ENCODE measurements around the gene STAB2.

DNA sequence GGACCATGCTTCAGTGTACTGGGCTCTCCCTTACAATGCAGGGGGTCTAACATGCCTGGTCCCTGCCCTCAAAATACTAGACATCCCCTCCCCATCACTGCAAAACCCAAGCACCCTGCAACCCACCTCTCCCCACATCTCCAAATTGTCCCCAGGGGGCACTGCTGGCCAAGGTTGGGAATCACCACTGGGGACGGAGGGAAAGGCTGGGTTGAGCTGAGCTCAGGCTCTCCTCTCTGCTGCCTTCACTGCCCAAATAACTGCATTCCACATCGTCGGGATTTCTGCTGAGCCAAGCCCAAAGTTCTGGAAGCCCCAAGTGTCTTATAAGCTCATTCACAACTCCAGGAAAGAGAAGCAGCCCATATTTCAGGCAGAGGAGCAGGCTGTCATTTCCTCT lies 184.4 kb downstream of the STAB2 start:
- TF ChIP-seq YY1 (IDR thresholded peaks at IDR 0.05; ENCODE audit: insufficient read depth, insufficient read length) (no peak), ZNF274 (IDR thresholded peaks at IDR 0.05; ENCODE audit: low read depth, low read length) (no peak), SUZ12 (IDR thresholded peaks at IDR 0.05; ENCODE audit: extremely low read depth, insufficient read depth, insufficient read length) (no peak)
